Adipocyte (in vitro differentiated cells): Measurements from ENCODE around the gene TMPRSS3.
"Not testable (repeated sequence)": the region's sequence is repeated elsewhere in the genome, so short reads cannot be mapped to it uniquely, and the experiment has no call there.

ENCODE experiments used
- DNase-seq: peaks from one replicate; pipeline ENCODE4 v3.0.0-alpha.2; 2015; ENCODE audit warnings: low read depth
- H3K27me3 ChIP-seq: replicated peaks from 2 replicates; pipeline ENCODE4 v1.7.0; 2013; ENCODE audit warnings: mild to moderate bottlenecking, low read length, moderate library complexity; ENCODE audit not compliant: control insufficient read depth, insufficient read depth
- H3K36me3 ChIP-seq: 2 replicates; pipeline ENCODE4 v1.7.0; 2013; ENCODE audit warnings: low read length, mild to moderate bottlenecking, moderate library complexity; ENCODE audit not compliant: control insufficient read depth, insufficient read depth, severe bottlenecking
- H3K4me1 ChIP-seq: 2 replicates; pipeline ENCODE4 v1.7.0; 2013; ENCODE audit warnings: mild to moderate bottlenecking, low read length, moderate library complexity; ENCODE audit not compliant: control insufficient read depth, insufficient read depth
- H3K4me3 ChIP-seq: 2 replicates; pipeline ENCODE4 v1.7.0; 2013; ENCODE audit warnings: mild to moderate bottlenecking, low read length, moderate library complexity
- H3K9ac ChIP-seq: 2 replicates; pipeline ENCODE4 v1.7.0; 2013; ENCODE audit warnings: mild to moderate bottlenecking, low read length, moderate library complexity
- H3K9me3 ChIP-seq: 2 replicates; pipeline ENCODE4 v1.7.0; 2013; ENCODE audit warnings: mild to moderate bottlenecking, low read length, moderate library complexity; ENCODE audit not compliant: control insufficient read depth

TMPRSS3 gene

DNA sequence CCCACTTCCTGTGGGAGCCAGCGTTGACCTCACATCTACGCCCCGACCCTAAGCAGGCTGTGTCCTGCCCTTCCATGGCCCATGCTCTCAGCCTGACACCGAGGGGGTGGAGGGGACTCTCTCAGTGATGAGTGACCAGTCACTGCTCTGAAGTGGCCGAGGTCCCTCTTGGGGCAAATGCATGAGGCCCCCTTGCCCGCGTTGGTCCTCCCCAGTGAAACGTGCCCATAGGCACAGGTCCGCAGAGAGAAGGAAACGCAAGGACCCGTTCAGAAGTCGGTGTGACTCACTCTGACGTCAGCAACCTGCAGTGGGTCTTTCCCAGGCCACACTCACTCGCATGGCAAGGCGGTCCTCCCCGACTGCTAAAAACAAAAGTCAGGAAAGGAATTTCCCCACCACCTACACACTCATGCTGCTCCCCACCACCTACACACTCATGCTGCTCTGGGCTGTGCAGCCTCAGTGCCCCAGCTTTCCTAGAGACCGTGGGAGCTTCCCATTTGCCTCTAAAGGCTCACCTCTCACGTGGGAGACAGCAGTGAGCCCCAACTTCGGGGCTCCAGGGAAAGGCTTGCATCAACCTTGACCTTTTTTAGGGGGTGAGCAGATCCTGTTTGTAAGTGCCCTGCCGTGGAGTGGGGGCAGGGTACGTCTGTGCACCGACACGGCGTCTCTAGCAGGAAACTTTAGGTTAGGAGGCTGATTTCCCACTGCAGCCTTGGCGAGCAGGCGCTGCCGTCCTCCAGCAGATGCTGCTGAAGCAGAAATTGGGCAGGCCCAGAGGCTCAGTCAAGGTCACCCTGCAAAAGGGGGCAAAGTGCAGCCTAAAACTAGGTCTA, 19.3 kb upstream of the TMPRSS3 start:
- H3K27me3 ChIP-seq: peaks cover 61% of the 10 kb centered on the region
- no peaks in the 10 kb centered on the region for H3K36me3 ChIP-seq
- peak; percentile 8 for DNase-seq
- peaks cover 12% of the 10 kb centered on the region for H3K9me3 ChIP-seq
- no peaks in the 10 kb centered on the region for H3K4me1 ChIP-seq
- H3K4me3 ChIP-seq: no peak overlapping the region
- no peak overlapping the region for H3K9ac ChIP-seq

DNA sequence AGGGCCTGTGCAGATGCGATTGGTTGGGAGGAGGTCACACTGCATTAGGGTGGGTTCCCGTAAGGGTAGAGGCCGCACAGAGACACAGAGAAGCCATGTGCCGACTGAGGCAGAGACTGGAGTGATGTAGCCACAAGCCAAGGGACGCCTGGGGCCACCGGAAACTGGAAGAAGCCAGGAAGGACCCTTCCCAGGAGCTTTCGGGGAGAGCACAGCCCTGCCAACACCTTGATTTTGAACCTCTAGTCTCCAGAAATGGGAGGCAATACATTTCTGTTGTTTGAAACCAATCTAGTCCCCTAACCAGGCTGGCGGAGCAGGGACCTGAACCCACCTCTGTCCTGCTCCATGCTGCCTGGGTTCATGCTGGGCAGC, 18.7 kb upstream of the TMPRSS3 start:
- Histone ChIP-seq H3K27me3 (peaks cover 67% of the 10 kb centered on the region), H3K9ac (no peak overlapping the region), H3K4me1 (no peaks in the 10 kb centered on the region), H3K4me3 (no peak overlapping the region), H3K36me3 (no peaks in the 10 kb centered on the region), H3K9me3 (peaks cover 6% of the 10 kb centered on the region)
- DNase-seq: no peak

DNA sequence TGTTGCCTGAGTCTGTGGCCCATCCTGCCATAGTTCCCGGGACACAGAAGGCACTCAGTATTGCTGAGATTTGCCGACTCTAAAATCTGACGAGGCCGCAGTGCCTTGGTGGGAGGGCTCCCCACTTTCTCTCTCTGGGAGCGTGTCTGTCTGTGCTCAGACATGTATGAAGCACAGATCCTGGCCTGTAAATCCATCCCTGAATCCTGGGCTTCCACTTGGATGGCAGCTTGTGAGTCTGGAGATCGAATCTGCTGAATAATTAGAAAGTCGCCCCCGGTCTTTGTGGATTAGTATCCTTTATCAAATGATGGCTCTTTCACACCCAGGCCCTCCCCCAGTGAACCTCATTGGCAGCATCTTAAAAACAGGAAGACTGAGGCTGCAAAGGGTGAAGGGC, 18.2 kb upstream of the TMPRSS3 start:
- H3K4me3 ChIP-seq: no peak overlapping the region
- no peaks in the 10 kb centered on the region for H3K4me1 ChIP-seq
- H3K36me3 ChIP-seq: no peaks in the 10 kb centered on the region
- no peak overlapping the region for H3K9ac ChIP-seq
- H3K9me3 ChIP-seq: peaks cover 1% of the 10 kb centered on the region
- peaks cover 72% of the 10 kb centered on the region for H3K27me3 ChIP-seq
- DNase-seq: no peak

DNA sequence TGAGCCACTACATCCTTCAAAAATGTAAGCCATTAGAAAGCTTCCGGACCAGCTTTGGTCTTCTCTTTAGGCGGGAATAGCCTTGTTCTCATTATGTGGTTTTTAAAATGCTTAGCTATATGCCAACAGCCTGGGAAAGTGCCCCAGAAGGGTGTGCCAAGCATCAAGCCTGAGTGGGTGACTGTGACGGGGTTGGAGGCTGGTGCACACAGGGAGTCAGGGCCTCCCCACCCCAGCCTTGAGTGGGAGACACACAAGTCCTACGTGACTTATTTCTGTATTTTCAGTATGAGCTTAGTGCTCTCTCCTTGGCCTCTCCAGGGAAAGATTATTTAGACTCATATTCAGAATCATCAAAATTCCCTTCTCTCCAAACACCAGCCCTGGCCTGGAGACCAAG, 17.6 kb upstream of the TMPRSS3 start:
- H3K4me3 ChIP-seq: no peak overlapping the region
- peaks cover 73% of the 10 kb centered on the region for H3K27me3 ChIP-seq
- no peaks in the 10 kb centered on the region for H3K9me3 ChIP-seq
- H3K36me3 ChIP-seq: no peaks in the 10 kb centered on the region
- H3K9ac ChIP-seq: no peak overlapping the region
- DNase-seq: no peak
- no peaks in the 10 kb centered on the region for H3K4me1 ChIP-seq

DNA sequence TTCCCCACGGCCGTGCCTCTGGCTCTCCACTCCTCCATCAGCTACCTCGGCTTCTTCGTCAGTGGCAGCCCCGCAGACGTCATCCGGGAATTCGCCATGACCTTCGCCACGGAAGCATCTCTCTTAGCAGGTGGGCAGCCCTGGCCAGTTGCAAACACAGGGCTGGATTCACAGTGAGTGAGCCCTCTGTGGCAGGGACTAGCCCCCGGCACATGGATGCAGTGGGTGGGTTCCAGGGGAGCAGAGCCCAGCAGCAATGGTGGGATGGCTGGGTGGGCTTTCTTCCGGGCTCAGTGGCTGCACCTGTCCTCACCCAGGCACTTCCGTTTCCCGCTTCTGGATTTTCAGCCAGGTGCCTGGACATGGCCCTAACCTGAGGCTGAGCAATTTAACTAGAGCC, 17.2 kb upstream of the TMPRSS3 start:
- H3K36me3 ChIP-seq: no peaks in the 10 kb centered on the region
- no peaks in the 10 kb centered on the region for H3K9me3 ChIP-seq
- DNase-seq: no peak
- no peak overlapping the region for H3K9ac ChIP-seq
- peaks cover 73% of the 10 kb centered on the region for H3K27me3 ChIP-seq
- H3K4me1 ChIP-seq: no peaks in the 10 kb centered on the region
- no peak overlapping the region for H3K4me3 ChIP-seq

DNA sequence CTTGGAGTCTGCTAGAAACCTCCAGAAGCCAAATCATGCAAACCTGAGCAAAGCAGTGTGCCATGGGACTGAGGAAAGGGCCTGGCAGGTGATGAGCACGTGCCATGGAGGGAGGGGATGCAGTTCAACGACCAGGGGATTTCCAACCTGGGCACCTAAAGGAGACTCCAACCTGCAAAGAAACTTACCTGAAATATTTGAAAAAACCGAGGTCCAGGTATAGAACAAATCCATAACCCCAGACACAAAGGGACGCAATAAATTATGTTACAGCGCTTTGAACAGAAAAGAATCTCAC, 16.7 kb upstream of the TMPRSS3 start:
- peaks cover 76% of the 10 kb centered on the region for H3K27me3 ChIP-seq
- no peaks in the 10 kb centered on the region for H3K36me3 ChIP-seq

DNA sequence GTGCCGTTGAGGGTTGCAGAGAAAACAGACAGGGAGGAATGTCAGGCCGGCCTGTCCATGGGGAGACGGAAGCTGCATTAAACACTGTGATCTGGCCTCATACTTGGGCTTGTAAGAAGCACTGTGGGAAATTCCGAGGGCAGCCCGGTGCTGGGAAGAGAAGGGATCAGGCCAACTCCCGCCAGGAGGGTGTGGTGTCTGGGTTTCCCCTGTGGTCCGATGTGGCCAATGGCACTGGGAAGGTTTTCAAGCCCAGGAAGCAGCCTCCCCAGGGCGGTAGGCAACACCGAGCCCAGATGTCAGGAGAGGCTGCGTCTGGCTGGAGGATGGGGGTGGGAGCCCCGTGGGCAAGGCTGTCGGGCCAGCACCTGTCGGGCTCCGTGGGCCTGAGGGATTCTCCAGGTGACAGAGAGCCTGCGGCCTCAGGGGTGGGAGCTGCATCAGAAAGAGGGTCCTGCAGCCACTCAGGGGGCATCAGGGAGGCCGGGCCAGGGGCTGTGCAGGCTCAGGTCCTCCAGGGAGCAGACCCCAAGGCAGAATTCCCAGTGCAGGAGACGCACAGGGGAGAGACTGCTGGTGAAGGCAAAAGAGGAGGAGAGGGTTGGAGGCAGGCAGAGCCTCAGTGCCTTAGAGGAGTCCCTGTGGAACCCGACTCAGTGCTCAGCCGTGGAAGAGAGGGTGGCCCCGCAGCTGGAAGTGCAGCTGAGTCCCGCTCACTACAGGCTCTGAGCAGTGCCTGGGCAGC, 16.2 kb upstream of the TMPRSS3 start:
- DNase-seq: no peak
- Histone ChIP-seq H3K27me3 (peaks cover 81% of the 10 kb centered on the region), H3K4me1 (no peaks in the 10 kb centered on the region), H3K4me3 (no peak overlapping the region), H3K9ac (no peak overlapping the region), H3K36me3 (no peaks in the 10 kb centered on the region), H3K9me3 (no peaks in the 10 kb centered on the region)

More for the DNA sequence above, 16.7 kb upstream of the TMPRSS3 start:
- Histone ChIP-seq H3K4me1 (no peaks in the 10 kb centered on the region), H3K9ac (no peak overlapping the region), H3K9me3 (no peaks in the 10 kb centered on the region), H3K4me3 (no peak overlapping the region)
- no peak for DNase-seq

DNA sequence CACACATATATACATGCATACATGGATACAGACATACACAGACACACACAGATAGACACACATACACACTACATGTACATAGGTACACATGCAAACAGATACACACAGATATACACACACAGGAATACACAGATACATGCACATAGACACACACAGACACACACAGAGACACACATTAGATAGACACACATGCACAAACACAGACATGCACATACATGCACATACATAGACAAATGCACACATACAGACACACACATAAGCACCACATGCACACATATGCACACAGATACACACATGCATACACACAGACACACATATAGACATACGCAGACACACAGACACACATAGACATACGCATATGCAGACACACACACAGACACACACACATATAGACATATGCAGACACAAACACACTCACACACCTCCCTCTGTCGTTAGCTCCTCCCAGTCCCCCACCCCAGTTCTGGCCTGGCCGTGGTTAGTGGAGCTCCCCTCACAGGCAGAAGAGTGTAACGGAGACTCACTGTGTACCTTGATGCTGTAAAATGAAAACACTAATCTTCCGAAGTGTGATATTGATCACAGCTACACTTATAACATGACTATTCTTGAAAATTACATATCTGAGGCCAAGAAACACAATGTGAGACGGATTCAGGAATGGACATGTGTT, 15.5 kb upstream of the TMPRSS3 start:
- DNase-seq: no peak
- H3K4me3 ChIP-seq: no peak overlapping the region
- no peaks in the 10 kb centered on the region for H3K36me3 ChIP-seq
- no peaks in the 10 kb centered on the region for H3K9me3 ChIP-seq
- H3K9ac ChIP-seq: no peak overlapping the region
- H3K27me3 ChIP-seq: peaks cover 85% of the 10 kb centered on the region
- H3K4me1 ChIP-seq: no peaks in the 10 kb centered on the region

DNA sequence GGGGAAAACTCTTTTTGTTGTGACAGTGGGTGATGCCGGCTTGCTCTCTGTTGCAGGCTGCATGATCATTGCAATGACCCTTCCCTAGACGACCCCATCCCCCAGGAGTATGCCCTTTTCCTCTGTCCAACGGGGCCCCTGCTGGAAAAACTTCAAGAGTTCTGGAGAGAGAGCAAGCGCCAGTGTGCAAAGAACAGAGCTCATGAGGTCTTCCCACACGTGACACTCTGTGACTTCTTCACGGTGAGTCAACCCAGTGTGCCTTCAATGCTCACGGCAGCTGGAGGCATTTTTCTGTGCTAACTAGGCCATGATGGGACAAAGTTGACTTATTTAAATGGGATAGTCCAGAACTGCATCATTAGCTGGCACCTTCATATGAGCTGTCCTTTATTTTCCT, 13.5 kb upstream of the TMPRSS3 start:
- H3K4me1 ChIP-seq: no peaks in the 10 kb centered on the region
- no peak for DNase-seq
- H3K9me3 ChIP-seq: no peaks in the 10 kb centered on the region
- no peak overlapping the region for H3K4me3 ChIP-seq
- no peak overlapping the region for H3K9ac ChIP-seq
- peaks cover 72% of the 10 kb centered on the region for H3K27me3 ChIP-seq
- H3K36me3 ChIP-seq: no peaks in the 10 kb centered on the region

DNA sequence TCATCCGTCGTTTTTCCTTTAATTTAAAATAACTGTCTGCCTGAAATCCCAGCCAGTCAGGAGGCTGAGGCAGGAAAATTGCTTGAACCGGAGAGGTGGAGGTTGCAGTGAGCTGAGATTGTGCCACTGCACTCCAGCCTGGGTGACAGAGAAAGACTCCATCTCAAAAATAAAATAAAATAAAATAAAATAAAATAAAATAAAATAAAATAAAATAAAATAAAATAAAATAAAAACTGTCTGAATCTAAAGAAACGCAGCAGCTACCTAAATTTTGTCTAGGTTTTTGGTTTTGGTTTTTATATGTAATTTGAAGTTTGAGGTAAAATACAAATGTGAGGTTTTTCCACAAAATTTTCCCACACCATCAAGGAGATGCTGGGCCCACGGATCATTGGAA, 12.9 kb upstream of the TMPRSS3 start:
- not testable (repeated sequence) for H3K9ac ChIP-seq, H3K4me3 ChIP-seq, DNase-seq, H3K4me1 ChIP-seq, H3K36me3 ChIP-seq, H3K9me3 ChIP-seq
- H3K27me3 ChIP-seq: peaks cover 70% of the 10 kb centered on the region

DNA sequence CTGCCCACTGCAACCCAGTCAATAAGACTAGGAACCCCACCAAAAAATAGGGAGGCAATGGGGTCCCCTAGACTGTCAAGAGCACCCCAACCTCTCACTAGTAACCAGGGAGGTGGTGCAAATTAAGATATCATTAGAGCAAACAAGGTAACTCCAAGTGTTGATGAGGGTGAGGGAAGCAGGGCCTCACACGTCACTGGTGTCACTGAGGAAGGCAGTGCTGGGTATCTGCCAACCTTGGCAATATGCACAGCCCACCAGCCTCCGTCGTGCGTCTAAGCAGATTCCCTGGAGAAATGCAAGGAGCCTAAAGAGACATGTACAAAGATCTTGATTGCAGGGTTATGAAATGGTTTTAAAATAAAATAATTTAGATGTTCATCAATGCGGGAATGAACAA, 11.6 kb upstream of the TMPRSS3 start:
- Histone ChIP-seq H3K27me3 (peaks cover 66% of the 10 kb centered on the region), H3K4me1 (no peaks in the 10 kb centered on the region), H3K36me3 (no peaks in the 10 kb centered on the region), H3K9ac (no peak overlapping the region), H3K4me3 (no peak overlapping the region), H3K9me3 (no peaks in the 10 kb centered on the region)
- DNase-seq: no peak
